ENCODE results near the gene PARK7.
"Not testable (repeated sequence)": the region's sequence is repeated elsewhere in the genome, so short reads cannot be mapped to it uniquely, and the experiment has no call there.

The PARK7 gene

DNA sequence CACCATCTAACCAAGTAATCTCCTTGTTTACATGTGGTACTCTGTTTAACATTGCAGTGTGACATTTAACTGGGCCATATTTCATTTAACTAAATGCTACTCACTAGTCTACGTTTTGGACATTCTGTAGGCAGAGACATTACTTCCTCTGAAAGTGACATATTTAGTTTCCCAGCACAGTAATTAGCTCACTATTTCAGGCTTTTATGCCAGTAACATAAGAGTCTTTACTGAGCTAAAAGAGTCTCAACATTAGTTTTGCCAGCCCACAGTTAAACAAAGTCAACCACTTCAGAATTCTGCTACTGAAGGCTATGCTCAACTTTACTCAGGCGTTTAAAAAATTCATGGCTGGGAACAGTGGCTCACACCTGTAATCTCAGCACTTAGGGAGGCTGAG lies 18.3 kb upstream of the PARK7 start:
- DNase-seq (ENCODE audit: low read depth, low spot score): no peak

DNA sequence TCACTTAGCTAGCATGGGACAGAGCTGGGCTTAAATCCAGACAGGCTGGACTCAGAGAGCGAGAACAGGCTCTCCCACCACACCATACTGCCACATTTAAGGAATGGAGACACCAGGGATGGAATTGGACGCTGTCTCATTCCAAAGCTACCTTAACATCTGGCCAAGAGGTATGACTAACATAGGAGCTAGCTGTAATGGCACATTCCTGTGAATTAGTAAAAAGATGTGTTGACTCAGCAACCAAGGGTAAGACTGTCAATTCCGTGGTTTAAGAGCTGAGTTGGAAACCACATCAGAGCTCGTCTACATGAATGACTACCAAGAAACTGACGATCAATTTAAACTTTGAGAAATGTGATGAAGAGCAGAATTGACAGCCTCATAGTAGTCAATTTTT lies 12.6 kb upstream of the PARK7 start:
- peak; percentile 82 for DNase-seq (ENCODE audit: low read depth, low spot score)

DNA sequence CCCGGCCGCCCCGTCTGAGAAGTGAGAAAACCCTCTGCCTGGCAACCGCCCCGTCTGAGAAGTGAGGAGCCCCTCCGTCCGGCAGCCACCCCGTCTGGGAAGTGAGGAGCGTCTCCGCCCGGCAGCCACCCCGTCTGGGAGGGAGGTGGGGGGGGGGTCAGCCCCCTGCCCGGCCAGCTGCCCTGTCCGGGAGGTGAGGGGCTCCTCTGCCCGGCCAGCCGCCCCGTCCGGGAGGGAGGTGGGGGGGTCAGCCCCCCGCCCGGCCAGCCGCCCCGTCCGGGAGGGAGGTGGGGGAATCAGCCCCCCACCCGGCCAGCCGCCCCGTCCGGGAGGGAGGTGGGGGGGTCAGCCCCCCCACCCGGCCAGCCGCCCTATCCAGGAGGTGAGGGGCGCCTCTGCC lies 8.7 kb upstream of the PARK7 start:
- DNase-seq (ENCODE audit: low read depth, low spot score): not testable (repeated sequence)

DNA sequence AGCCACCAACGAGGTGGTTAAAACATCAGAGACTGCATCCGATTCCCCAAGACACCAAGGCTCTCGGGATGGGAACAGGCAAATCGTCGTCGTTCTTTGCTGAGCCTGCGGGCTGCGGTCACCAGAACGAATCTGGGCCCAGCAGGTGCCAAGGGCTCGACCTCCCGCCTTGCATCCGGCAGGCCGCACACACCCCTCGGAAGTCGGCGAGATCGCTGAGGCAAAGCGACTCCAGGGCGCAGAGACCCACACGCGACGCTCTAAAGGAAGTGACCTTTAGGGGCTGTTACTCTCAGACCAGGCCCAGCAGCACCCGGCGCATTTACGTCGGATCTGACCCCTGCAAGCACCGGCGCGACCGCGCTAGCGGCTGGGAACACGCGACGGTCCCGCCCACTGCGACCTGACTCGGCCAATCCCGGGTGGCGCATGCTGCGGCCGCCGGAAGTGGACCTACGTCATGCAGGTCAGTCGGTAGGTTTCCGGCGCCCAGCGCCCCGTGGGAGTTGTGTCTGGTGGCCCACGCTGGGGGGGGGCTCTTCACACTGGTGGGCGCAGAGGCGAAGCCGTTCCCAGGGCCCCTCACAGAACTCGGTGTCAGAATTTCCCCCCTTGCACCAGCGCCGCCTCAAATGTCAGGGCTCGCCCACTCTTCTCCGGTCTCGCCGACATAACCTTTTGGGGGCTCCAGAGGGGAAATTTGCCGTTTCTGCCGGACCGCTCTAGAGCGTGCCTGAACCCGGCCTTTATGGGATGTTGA lies 7.5 kb upstream of the PARK7 start:
- DNase-seq (ENCODE audit: low read depth, low spot score): peak; percentile 94

DNA sequence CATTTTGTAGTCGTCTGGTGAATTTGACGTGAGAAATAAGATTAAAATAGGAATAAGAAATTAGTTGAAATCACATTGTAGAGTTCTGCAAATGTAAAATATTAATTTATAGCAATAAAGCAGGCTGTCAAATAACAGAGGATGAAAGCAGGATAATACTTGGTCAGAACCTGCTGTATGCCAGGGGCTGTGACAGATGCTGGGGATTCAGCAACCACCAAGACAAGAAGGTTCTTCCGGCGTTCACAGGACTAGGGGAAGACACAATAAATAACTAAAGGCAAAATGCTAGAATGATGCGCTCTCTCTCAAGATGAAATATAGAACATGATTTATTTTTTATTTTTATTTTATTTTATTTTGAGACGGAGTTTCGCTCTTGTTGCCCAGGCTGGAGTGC lies 6.8 kb upstream of the PARK7 start:
- DNase-seq (ENCODE audit: low read depth, low spot score): no peak

DNA sequence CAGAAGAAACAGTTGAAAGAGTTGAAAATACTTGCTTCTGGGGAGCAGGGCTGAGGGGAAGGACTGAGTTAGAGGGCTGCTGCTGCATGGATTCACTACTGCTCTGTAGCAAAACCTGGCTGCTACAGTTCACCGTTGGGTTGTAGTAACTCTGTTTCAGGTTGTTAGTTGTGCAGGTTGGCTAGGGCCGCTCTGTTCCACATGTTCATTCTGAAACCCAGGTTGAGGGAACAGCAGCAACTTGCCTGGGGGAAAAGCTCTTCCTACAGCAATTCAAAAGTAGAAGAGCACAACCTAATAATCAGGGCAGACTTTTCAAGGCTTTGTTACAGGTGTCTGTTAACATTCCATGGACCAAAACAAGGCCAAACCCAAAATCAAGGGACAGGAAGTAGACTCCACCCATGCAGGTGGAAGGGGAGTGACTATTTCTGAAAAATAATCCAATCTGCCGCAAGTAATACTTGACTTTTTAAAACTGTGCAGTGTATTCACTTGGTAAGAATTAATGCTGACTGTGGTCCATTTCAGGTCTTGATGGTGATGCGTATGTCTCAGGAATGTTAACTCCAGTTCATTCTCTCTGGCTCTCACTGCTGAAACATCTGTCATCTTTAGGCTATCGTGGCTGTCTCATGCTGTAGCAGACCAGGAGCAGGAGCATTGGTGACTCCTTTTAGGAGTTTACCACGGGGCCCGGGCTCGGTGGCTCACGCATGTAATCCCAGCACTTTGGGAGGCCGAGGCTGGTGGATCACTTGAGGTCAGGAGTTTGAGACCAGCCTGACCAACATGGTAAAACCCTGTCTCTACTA lies 5.1 kb upstream of the PARK7 start:
- DNase-seq (ENCODE audit: low read depth, low spot score): no peak

DNA sequence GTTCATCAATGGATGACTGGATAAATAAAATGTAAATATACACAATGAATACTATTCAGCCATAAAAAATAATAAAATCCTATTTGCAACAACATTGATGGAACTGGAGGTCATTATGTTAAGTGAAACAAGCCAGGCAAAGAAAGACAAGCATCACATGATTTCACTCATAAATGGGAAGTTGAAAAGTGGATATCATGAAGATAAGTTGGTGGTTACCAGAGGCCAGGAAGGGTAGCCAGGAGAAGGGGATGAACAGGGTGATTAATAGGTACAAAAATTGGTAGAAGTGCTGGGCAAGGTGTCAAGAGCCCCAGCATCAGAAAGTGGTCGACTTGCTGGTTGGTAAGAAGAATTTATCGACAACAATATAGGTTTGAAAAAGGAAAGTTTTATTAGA lies 1.3 kb upstream of the PARK7 start:
- no peak for DNase-seq (ENCODE audit: low read depth, low spot score)

DNA sequence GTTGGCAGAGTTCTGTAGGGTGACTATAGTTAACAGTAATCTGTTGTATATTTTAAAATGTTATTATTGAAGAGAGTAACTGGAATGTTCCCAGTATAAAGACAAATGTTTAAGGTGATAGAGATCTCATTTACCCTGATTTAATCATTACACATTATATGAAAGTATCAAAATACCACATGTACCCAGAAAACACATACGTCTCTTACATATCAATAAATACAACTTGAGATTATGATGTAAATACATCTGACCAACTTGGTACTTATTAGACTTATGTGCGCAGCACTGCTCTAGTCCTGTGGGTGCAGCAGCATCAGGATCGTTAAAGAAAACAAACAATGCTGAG lies 670 bp upstream of the PARK7 start:
- no peak for DNase-seq (ENCODE audit: low read depth, low spot score)

DNA sequence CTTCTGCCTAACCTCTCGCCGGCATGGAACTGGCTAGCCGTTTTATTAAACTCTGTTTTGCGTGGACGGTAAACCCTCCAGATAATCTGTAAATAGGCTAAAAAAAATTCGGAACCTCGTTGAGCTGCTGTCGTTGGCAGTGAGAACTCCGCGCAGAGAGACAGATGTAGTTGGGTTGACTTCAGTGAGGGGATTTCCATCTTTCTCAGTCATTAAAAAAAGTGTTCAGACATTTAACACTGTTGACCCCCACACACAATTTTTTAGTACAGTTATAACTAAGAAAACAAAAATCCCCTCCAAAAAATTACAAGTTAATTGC lies 464 bp downstream of the PARK7 start:
- no peak for DNase-seq (ENCODE audit: low read depth, low spot score)

DNA sequence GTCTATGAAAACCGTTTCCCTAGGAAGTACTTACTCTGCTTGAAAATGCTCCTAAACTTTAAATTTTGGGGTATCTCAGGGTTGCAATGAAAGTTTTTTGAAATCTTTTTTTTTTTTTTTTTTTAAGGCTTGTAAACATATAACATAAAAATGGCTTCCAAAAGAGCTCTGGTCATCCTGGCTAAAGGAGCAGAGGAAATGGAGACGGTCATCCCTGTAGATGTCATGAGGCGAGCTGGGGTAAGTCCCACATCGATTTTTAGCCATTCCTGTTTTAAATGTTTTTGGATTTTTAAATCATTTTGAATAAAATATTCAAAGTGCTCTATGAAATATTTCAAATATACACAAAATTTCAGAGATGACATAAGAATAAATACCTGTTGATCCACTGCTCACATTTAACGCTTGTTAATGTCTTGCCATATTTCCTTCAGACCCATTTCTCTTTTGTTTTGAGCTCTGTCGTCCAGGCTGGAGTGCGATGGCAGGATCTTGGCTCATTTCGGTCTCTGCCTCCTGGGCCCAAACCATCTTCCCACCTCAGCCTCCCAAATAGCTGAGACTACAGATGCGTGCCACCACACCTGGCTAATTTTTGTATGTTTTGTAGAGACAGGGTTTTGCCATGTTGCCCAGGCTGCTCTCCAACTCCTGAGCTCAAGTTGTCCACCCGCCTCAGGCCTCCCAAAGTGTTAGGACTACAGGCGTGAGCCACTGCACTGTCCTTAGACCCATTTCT lies 1.3 kb downstream of the PARK7 start:
- no peak for DNase-seq (ENCODE audit: low read depth, low spot score)

DNA sequence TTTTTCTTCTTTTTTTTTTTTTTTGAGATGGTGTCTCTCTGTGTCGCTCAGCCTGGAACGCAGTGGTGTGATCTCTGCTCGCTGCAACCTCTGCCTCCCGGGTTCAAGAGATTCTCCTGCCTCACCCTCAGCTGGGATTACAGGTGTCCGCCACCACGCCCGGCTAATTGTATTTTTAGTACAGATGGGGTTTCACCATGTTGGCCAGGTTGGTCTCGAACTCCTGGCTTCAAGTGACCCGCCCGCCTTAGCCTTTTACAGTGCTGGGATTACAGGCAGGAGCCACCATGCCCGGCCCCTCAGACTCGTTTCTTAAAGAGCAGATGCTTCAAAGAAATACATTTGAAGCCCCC lies 1.8 kb downstream of the PARK7 start:
- DNase-seq (ENCODE audit: low read depth, low spot score): not testable (repeated sequence)

DNA sequence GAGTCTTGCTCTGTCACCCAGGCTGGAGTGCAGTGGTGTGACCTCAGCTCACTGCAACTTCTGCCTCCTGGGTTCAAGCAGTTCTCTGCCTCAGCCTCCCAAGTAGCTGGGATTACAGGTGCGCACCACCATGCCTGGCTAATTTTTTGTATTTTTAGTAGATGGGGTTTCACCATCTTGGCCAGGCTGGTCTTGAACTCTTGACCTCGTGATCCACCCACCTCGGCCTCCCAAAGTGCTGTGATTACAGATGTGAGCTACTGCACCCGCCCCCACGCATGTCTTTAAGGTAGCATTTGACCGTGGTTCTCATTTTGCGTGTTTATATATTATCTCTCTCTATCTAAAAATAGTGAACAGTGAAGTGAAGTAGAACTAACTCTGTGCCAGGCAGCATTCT lies 2.3 kb downstream of the PARK7 start:
- DNase-seq (ENCODE audit: low read depth, low spot score): not testable (repeated sequence)

DNA sequence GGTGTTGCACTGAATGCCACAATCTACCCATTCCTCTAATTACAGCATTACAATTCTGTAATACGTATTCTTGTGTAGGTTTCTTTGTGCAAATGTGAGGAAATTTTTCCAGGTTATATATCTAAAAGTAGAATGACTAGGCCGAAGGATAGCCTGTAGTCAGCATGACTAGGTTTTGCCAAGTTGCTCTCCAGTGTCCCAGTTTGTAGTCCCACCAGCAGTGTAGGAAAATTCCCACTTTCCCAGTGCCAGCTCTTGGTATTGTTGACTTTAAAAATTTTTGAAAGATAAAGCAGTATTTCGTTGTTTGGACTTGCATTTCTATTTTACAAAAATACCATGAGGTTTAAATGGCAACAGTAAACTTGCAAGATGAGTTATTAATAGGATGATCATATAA lies 3.0 kb downstream of the PARK7 start:
- DNase-seq (ENCODE audit: low read depth, low spot score): no peak

DNA sequence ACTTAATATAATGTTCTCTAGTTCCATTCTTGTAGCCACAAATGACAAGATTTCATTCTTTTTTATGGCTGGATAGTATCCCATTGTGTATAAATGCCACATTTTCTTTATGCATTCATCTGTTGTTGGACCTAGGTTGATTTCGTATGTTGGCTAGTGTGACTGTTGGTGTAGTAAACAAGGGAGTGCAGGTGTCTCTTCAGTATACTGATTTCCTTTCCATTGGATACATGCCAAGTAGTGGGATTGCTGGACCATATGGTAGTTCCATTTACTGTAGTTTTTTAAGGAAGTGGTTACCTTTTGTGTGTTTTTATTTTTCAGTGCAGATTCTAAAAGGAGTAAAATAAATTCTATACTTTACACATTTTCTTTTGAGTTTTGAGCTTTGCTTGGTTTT lies 5.7 kb downstream of the PARK7 start:
- no peak for DNase-seq (ENCODE audit: low read depth, low spot score)

DNA sequence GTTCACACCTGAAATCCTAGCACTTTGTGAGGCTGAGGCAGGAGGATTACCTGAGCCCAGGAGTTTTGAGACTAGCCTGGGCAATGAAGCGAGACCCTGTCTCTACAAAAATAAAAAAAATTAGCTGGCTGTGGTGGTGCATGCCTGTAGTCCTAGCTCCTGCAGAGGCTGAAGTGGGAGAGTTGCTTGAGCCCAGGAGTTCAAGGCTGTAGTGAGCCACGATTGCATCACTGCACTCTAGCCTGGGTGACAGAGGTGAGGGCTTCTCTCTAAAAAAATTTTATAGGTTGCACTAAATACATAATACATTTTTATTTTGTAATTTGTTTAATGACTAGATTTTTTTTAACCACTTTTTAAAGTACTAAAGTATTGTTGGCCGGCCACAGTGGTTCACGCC lies 6.1 kb downstream of the PARK7 start:
- no peak for DNase-seq (ENCODE audit: low read depth, low spot score)

DNA sequence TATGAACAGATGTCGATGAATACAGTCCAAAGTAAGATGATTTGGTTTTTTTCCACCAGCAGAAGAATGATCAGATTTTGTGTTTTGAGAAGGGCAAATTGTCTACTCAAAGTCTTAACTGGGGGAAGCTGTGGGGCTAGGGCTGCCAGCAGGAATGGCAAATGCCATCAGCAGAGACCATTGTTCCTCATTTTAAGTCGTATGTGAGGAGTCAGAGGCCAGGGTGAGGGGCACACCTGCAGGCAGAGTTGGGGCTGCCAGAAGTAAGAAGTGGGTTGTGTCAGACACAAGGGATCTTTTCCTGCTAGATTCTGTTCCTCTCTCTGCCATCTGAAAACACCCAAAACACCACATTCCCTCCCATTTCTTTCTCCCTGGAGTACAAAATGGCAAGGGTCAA lies 8.7 kb downstream of the PARK7 start:
- no peak for DNase-seq (ENCODE audit: low read depth, low spot score)

DNA sequence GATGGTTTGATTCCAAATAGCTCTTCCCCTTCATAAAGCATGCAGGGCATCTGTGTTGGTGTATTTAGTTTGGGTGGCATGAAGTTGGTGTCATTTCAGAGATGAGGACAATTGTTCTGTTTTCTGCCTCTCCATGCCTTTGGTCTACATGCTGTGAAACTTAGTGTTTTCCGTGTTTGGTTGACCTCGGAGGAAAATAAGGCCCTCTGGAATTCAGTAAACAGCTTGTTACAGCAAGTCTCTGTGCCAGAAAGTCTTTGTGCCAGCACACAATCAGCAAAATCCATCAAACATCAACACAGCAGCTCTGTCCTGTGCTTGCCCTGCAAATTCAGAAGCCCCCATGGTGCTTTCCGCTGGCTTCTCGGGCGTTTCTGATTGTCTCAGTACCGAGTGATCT lies 9.5 kb downstream of the PARK7 start:
- DNase-seq (ENCODE audit: low read depth, low spot score): no peak

DNA sequence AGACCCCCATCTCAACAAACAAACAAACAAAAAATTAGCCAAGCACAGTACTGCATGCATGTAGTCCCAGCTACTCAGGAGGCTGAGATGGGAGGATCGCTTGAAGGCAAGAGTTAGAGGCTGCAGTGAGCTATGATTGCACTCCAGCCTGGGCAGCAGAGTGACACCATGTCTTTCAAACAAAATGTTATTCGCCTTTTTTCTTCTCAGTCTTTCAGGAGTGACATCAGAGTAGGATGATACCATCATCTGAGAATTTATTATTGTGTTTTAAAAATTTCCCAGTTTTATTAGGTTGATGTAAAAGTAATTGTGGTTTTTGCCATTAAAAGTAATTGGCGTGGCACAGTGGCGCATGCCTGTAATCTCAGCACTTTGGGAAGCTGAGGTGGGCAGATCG lies 10.8 kb downstream of the PARK7 start:
- no peak for DNase-seq (ENCODE audit: low read depth, low spot score)

DNA sequence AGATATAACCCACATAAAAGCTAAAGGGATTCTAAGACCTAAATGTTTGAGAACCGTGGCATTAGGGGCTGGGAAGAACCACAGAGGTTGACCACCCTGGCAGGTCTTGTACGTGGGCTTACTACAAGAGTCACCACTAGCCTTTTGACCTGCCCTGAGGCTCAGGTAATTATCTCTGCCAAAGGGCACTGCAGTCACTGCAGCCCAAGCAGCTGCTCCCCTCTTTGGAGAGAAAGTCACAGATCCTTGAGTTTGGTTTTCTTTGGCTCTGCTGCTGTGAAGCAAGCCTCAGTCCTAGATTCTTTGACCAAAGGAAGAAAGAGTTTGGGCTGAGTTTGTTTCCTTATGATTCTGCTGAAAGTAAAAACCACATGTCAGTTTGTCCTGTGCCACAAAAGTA lies 11.6 kb downstream of the PARK7 start:
- DNase-seq (ENCODE audit: low read depth, low spot score): no peak

DNA sequence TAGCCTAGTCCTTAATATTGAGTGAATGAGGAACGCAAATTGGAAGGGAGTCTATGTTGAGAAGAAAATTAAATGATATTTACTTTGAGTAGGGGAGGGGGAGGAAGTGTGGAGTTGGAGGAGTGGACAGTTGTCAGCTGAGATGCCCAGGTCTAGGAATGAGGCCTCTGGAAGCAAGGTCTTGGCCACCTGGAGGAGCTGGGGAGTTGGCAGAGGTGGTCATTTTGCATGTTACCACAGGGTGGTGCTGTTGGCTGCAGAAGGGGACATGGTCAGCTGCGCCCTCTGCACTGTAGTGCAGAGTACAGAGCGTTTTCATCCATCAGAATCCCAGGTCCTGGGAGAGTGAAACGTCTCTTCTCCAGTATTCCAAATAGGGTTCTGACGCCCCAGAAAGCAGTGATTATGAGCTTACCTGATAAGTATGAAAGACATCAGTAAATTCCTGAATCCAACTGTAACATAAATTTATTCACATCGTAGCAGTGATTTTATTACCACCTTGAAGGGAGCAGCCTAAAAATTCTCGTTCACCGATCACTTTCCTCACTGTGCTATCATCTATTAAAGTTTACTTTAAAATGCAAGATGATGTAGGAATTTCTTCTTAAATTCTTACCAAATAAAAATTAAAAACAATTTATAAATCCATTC lies 13.8 kb downstream of the PARK7 start:
- DNase-seq (ENCODE audit: low read depth, low spot score): peak; percentile 91

DNA sequence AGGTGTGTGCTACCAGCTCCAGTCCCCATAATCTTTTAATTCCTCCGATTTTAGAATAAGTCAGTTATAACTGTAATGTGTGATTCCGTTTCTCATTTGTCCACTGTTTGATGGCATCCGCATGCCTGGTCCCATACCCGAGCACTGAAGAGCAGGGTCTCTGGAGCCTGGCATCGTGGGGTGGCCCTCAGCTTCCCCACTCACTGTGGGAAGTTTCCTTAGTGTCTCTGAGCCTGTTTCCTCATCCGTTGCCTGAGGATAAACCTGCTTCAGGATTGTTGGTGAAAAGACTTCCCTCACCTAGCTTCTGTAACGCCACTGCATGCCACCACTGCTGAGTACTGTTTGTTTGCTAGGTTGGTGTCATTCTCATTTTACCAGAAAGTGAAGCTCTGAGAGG lies 19.5 kb downstream of the PARK7 start:
- no peak for DNase-seq (ENCODE audit: low read depth, low spot score)

DNA sequence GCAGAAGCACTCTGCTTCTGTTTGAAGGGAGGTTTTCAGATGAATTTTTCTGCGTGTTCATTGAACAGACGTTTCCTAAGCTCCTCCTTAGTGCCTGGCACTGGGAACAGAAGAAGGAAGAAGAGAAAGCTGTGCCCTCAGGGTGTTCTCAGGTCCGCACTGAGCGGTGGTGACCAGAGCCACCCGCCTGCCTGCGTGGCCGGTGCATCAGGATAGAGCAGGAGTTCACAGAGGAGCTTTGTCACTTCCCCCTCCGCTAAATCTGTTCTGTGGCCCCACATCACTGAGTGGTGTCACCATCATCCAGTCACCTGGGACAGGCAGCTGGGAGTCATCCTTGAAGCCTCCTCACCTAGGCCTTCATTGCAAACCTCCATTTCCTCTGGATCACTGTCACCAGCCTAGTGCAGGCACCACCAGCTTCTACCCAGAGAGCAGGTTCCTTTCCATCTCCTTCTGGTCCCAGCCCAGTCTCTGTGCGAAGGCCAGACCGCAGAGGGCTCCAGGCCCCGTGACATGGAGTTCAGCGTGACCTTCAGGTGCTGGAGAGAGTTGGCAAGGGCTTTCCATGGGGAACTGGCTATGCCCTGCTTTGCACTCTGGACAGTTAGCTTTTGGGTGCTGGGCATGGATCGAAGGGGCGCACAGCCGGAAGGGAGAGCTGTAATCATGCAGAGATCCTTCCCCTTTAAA lies 21.7 kb downstream of the PARK7 start:
- no peak for DNase-seq (ENCODE audit: low read depth, low spot score)
